Sciatic nerve (tissue), 2 donors: Measurements from ENCODE around the gene TPRG1L. TPM values are rescaled to one million over a fixed set of nuclear protein-coding genes. Genes with fewer than 3 reads are reported as not detected.

Experiments
- ATAC-seq: fragments of 200-7000 bp; cut with Tn5 transposase; one replicate; pipeline ENCODE4 v1.9.1; 2020; ENCODE audit warnings: mild to moderate bottlenecking, moderate library complexity
- DNase-seq: peaks from one replicate; pipeline ENCODE4 v3.0.0-alpha.2; 2020; ENCODE audit warnings: low spot score
- intact Hi-C: fragments of 100-400 bp; cut with DNase I; formaldehyde crosslinking; loops from one replicate; pipeline ENCODE4 v1.14.2; 2022
- total RNA-seq: library from RNA; stranded (reverse); fragmentation: NEBNext Ultra II Directional; extraction: Animal tissue kit (Norgen Biotek cat#: 25700); gene quantifications from one replicate; pipeline ENCODE4 v1.2.1, GENCODE V29; 2021
- donor health status: DM: no; HTN: no; CAD: no.
- donor health status: DM: no; HTN: no; CAD: no.

Gene TPRG1L
- total RNA-seq, 1 donor from 2014 or later, result 35.4 TPM

GRCh38 chr1:3604997-3605823 is 19.6 kb upstream of the TPRG1L start:
- ATAC-seq (no peak), DNase-seq (no peak)
- intact Hi-C loops, result no loop called here

GRCh38 chr1:3606779-3607702 is 17.8 kb upstream of the TPRG1L start:
- DNase-seq, result no peak
- ATAC-seq, result no peak
- intact Hi-C loops, result no loop called here

- ATAC-seq (no peak), DNase-seq (no peak)
- intact Hi-C loops, result no loop called here
Observed at GRCh38 chr1:3607703-3608065, 17.1 kb upstream of the TPRG1L start.

- ATAC-seq, result no peak
- intact Hi-C loops, result no loop called here
- no peak for DNase-seq
Observed at GRCh38 chr1:3608154-3608553, 16.7 kb upstream of the TPRG1L start.

- no peak for DNase-seq
- intact Hi-C loops, result no loop called here
- no peak for ATAC-seq
Observed at GRCh38 chr1:3609016-3609768, 15.6 kb upstream of the TPRG1L start.

GRCh38 chr1:3609769-3610526 is 14.9 kb upstream of the TPRG1L start:
- DNase-seq (no peak), ATAC-seq (peak; percentile 17)
- intact Hi-C loops, result no loop called here

GRCh38 chr1:3610527-3611169 is 14.2 kb upstream of the TPRG1L start:
- ATAC-seq, result no peak
- intact Hi-C loops, result no loop called here
- DNase-seq, result no peak

- DNase-seq (peak; percentile 84), ATAC-seq (peak; percentile 84)
- intact Hi-C loops, result no loop called here
Observed at GRCh38 chr1:3611170-3612019, 13.4 kb upstream of the TPRG1L start, which contains the start of gene MEGF6. MEGF6 (minus strand) TSS chr1:3611508; CDS start chr1:3611268, 240 bp downstream.

- intact Hi-C loops, result no loop called here
- no peak for ATAC-seq
Observed at GRCh38 chr1:3612123-3612522, 12.7 kb upstream of the TPRG1L start.

GRCh38 chr1:3614755-3615742 is 9.8 kb upstream of the TPRG1L start:
- intact Hi-C loops, result loop anchor here (5.0 kb wide), 1 partner anchor 123 kb away; no protein-coding TSS in a partner anchor
- ATAC-seq (no peak), DNase-seq (no peak)

More at GRCh38 chr1:3612123-3612522, 12.7 kb upstream of the TPRG1L start:
- no peak for DNase-seq

GRCh38 chr1:3616861-3617260 is 8.0 kb upstream of the TPRG1L start:
- DNase-seq, result no peak
- intact Hi-C loops, result loop anchor here (5.0 kb wide), 1 partner anchor 125 kb away; no protein-coding TSS in a partner anchor
- no peak for ATAC-seq

GRCh38 chr1:3617806-3618345 is 6.9 kb upstream of the TPRG1L start:
- intact Hi-C loops, result loop anchor here (5.0 kb wide), 1 partner anchor 126 kb away; no protein-coding TSS in a partner anchor
- no peak for ATAC-seq
- no peak for DNase-seq

GRCh38 chr1:3618531-3618880 is 6.3 kb upstream of the TPRG1L start:
- ATAC-seq (peak; percentile 13), DNase-seq (no peak)
- intact Hi-C loops, result loop anchor here (5.0 kb wide), 1 partner anchor 126 kb away; no protein-coding TSS in a partner anchor

- intact Hi-C loops, result loop anchor here (5.0 kb wide), 1 partner anchor 127 kb away; no protein-coding TSS in a partner anchor
- peak; percentile 82 for ATAC-seq
- DNase-seq, result peak; percentile 88
Observed at GRCh38 chr1:3618881-3619671, 5.7 kb upstream of the TPRG1L start.

- no peak for ATAC-seq
- DNase-seq, result no peak
- intact Hi-C loops, result loop anchor here (1.0 kb wide), 1 partner anchor 54 kb away; no protein-coding TSS in a partner anchor
Observed at GRCh38 chr1:3620708-3621107, 4.1 kb upstream of the TPRG1L start.
